ENCODE data around the gene CARD19. TPM values are rescaled to one million over a fixed set of nuclear protein-coding genes. Genes with fewer than 3 reads are reported as not detected.

CARD19 gene
- total RNA-seq, 4 donors from 2014 or later: 53.4 to 93.6 (median 60.7) TPM

DNA sequence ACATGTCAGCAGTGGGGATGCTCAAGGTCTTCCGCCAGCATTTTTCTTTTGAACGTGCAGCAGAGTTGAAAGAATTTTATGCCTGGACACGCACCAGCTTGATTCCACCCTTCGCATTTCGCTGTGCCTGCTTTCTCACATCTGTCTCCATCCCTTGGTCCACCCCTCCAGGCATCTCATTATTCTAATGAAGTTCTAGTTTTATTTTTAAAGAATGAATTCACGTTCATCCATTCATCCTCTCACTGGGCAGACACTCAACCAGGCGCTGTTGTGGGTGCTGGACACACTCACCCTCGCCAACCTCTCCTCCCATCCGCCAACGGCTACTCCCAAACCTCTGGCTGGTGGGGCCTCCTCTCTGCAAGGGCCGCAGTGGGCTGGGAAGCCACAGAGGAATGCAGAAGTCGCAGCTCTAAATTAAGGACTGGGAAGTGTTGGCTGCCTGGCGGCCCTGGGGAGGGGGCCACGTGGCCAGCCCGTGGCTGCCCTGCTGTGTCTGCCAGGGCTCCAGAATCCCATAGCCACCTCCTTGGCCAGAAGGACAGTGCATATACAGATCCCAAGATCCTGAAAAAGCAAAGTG lies 30.8 kb upstream of the CARD19 start:
- H3K4me1 ChIP-seq: peaks cover 0 to 39% (median 5%) of the 10 kb centered on the region in 4 donors
- TF ChIP-seq, protein P1, sequence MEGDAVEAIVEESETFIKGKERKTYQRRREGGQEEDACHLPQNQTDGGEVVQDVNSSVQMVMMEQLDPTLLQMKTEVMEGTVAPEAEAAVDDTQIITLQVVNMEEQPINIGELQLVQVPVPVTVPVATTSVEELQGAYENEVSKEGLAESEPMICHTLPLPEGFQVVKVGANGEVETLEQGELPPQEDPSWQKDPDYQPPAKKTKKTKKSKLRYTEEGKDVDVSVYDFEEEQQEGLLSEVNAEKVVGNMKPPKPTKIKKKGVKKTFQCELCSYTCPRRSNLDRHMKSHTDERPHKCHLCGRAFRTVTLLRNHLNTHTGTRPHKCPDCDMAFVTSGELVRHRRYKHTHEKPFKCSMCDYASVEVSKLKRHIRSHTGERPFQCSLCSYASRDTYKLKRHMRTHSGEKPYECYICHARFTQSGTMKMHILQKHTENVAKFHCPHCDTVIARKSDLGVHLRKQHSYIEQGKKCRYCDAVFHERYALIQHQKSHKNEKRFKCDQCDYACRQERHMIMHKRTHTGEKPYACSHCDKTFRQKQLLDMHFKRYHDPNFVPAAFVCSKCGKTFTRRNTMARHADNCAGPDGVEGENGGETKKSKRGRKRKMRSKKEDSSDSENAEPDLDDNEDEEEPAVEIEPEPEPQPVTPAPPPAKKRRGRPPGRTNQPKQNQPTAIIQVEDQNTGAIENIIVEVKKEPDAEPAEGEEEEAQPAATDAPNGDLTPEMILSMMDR (IDR thresholded peaks at IDR 0.05): no peak
- TF ChIP-seq EP300 (IDR thresholded peaks at IDR 0.05) (no peak), POLR2A (IDR thresholded peaks at IDR 0.05) (no peak)
- H3K9me3 ChIP-seq: no peaks in the 10 kb centered on the region
- H3K27me3 ChIP-seq: no peaks in the 10 kb centered on the region
- no peak overlapping the region for H3K27ac ChIP-seq
- 65 to 71% methylated on average over 14 to 15 of the region's 15 CpGs for WGBS, 2 donors
- no peaks in the 10 kb centered on the region for H3K36me3 ChIP-seq
- no peak overlapping the region for H3K4me3 ChIP-seq
- no peak for DNase-seq (ENCODE audit: low spot score in 2 of 2)

GRCh38 chr9:93066978-93067603 lies 28.9 kb upstream of the CARD19 start:
- no peaks in the 10 kb centered on the region for H3K27me3 ChIP-seq
- 89% methylated on average over 3 of the region's 3 CpGs for WGBS, 2 donors
- no peaks in the 10 kb centered on the region for H3K9me3 ChIP-seq

GRCh38 chr9:93068956-93069355 lies 27.1 kb upstream of the CARD19 start:
- TF ChIP-seq, protein P1 (IDR thresholded peaks at IDR 0.05): no peak
- no peak for TF ChIP-seq EP300 (IDR thresholded peaks at IDR 0.05)
- TF ChIP-seq POLR2A (IDR thresholded peaks at IDR 0.05): no peak
- H3K27ac ChIP-seq: no peak overlapping the region
- no peaks in the 10 kb centered on the region for H3K36me3 ChIP-seq
- peaks cover 0 to 10% (median 6%) of the 10 kb centered on the region in 4 donors for H3K4me1 ChIP-seq
- H3K27me3 ChIP-seq: no peaks in the 10 kb centered on the region
- no peak overlapping the region for H3K4me3 ChIP-seq
- 90 to 94% methylated on average over 4 of the region's 4 CpGs for WGBS, 2 donors
- no peaks in the 10 kb centered on the region for H3K9me3 ChIP-seq
- no peak for DNase-seq (ENCODE audit: low spot score in 2 of 2)

More at GRCh38 chr9:93066978-93067603, 28.9 kb upstream of the CARD19 start:
- H3K4me3 ChIP-seq: no peak overlapping the region
- DNase-seq (ENCODE audit: low spot score in 2 of 2): no peak
- peaks cover 0 to 23% (median 3%) of the 10 kb centered on the region in 4 donors for H3K4me1 ChIP-seq
- no peak overlapping the region for H3K27ac ChIP-seq
- TF ChIP-seq, protein P1 (IDR thresholded peaks at IDR 0.05): no peak
- TF ChIP-seq EP300 (IDR thresholded peaks at IDR 0.05) (no peak), POLR2A (IDR thresholded peaks at IDR 0.05) (no peak)
- H3K36me3 ChIP-seq: no peaks in the 10 kb centered on the region

DNA sequence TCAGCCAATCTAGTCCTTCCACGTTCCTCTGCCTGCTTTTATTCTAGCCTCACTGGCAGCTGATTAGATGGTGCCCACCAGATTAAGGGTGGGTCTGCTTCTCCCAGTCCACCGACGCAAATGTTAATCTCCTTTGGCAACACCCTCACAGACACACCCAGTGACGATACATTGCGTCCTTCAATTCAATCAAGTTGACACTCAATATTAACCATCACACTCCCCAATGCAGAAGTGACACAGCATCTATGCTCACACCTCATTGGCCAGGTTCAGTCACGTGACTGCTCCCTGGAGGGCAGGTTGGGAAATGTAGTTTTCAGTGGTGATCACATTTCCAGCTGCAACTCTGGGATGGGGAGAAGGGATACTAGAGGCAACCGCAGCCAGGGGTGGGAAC lies 24.6 kb upstream of the CARD19 start:
- Histone ChIP-seq H3K4me1 (peaks cover 0 to 4% (median 2%) of the 10 kb centered on the region in 4 donors), H3K27me3 (no peaks in the 10 kb centered on the region), H3K4me3 (no peak overlapping the region), H3K9me3 (no peaks in the 10 kb centered on the region), H3K36me3 (no peaks in the 10 kb centered on the region), H3K27ac (no peak overlapping the region)
- WGBS, 2 donors: 83 to 87% methylated on average over 7 of the region's 7 CpGs
- TF ChIP-seq EP300 (IDR thresholded peaks at IDR 0.05) (no peak), POLR2A (IDR thresholded peaks at IDR 0.05) (no peak)
- TF ChIP-seq, protein P1 (IDR thresholded peaks at IDR 0.05): no peak
- no peak for DNase-seq (ENCODE audit: low spot score in 2 of 2)

DNA sequence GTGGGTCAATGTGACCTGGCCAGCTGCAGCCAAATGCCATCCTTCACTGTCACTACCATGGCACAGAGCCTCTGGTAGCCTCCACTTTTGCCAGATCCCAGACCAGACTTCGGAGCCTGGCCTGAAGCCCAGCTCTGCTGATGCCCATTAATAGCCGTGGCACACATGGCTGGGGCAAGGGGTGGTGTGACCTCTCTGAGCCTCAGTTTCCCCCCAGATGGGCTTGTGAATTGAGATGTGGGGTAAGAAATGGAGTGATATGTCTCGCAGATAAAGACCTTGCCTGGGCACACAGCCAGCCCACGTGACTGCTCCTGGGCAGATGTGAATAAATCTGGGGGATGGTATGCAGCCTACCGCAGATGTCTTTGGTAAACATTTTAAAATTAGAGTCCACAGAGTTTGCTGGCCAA lies 23.6 kb upstream of the CARD19 start:
- WGBS, 2 donors: 35 to 42% methylated on average over 4 to 5 of the region's 5 CpGs

More for the DNA sequence above, 23.6 kb upstream of the CARD19 start:
- Histone ChIP-seq H3K27ac (no peak overlapping the region), H3K9me3 (no peaks in the 10 kb centered on the region), H3K4me3 (no peak overlapping the region), H3K27me3 (no peaks in the 10 kb centered on the region), H3K4me1 (peaks cover 0 to 4% (median 2%) of the 10 kb centered on the region in 4 donors), H3K36me3 (no peaks in the 10 kb centered on the region)
- DNase-seq (ENCODE audit: low spot score in 2 of 2): no peak
- TF ChIP-seq EP300 (IDR thresholded peaks at IDR 0.05): no peak
